HL-60 (cell line): ENCODE data around the gene PTPN23.

Experiments used
- CTCF ChIP-seq: IDR thresholded peaks from one replicate; pipeline ENCODE4 v1.5.1; 2011; ENCODE audit warnings: low read length, control low read depth, inconsistent platforms; ENCODE audit not compliant: insufficient read depth
- POLR2AphosphoS5 ChIP-seq: IDR thresholded peaks from 2 replicates; pipeline ENCODE4 v1.6.1; 2012; ENCODE audit warnings: low read depth

DNA sequence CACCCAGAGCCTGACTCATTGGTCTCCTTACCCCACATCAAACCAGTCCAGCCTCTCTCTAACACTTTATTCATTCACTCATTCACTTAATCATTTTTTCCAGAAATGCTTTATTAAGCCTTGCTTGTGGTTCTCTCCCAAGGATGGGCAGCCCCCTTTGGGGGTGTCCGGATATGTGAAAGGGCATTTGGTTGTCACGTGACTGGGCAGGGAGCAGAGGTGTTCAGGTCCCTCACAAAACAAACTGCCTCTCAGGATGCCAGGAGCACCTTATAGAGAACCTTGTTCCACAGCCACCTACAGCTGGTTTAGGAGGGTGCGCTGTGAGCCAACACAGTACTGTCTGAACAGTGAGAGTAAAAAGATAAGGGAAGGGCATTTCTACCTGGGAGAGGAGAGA is 25.8 kb upstream of the PTPN23 start:
- TF ChIP-seq CTCF (no peak), POLR2AphosphoS5 (no peak)
